ENCODE measurements around the gene PALD1.

DNA sequence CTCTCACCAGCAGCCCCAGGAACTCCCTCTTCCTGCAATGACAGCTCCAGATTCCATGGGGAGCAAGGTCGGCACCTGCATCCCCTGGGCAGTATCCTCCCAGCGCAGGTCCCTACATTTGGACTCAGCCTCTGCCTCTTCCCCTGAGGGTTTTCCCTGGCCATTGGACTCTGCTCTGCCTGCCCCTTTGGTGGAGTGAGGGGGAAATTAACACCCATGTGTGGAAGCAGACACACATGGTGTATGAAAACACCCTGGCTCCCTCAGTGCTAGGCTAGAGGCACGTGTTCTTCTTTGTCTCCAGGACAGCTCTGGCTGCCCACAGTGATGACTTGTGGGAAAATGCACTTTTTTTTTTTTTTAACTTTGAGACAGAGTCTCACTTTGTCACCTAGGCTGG, 115.6 kb downstream of the PALD1 start:
- TF ChIP-seq, protein P1, sequence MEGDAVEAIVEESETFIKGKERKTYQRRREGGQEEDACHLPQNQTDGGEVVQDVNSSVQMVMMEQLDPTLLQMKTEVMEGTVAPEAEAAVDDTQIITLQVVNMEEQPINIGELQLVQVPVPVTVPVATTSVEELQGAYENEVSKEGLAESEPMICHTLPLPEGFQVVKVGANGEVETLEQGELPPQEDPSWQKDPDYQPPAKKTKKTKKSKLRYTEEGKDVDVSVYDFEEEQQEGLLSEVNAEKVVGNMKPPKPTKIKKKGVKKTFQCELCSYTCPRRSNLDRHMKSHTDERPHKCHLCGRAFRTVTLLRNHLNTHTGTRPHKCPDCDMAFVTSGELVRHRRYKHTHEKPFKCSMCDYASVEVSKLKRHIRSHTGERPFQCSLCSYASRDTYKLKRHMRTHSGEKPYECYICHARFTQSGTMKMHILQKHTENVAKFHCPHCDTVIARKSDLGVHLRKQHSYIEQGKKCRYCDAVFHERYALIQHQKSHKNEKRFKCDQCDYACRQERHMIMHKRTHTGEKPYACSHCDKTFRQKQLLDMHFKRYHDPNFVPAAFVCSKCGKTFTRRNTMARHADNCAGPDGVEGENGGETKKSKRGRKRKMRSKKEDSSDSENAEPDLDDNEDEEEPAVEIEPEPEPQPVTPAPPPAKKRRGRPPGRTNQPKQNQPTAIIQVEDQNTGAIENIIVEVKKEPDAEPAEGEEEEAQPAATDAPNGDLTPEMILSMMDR (IDR thresholded peaks at IDR 0.05; ENCODE audit: insufficient read depth, low read depth, low read length), result no peak
- no peak for TF ChIP-seq EZH2 (IDR thresholded peaks at IDR 0.05; ENCODE audit: insufficient read depth, low read length)
